ENCODE results near the gene SULT2B1.

Gene SULT2B1

GRCh38 chr19:48553676-48554384 is 1.9 kb downstream of the SULT2B1 start:
- TF ChIP-seq CTCF (IDR thresholded peaks at IDR 0.05; ENCODE audit: low read depth, low read length, missing control alignments), result no peak
- no peak overlapping the region for H3K27ac ChIP-seq
- in situ Hi-C loops (cut with HindIII; ENCODE audit: low pct_ligation_motif_present, low sequenced_read_pairs), result no loop called here
- H3K4me3 ChIP-seq (ENCODE audit: low read depth, low read length), result no peak overlapping the region
- H3K27me3 ChIP-seq (replicated peaks), result no peaks in the 10 kb centered on the region
- no peaks in the 10 kb centered on the region for H3K36me3 ChIP-seq (replicated peaks)
- peak; percentile 45 for DNase-seq

- in situ Hi-C loops (cut with HindIII; ENCODE audit: low pct_ligation_motif_present, low sequenced_read_pairs), result no loop called here
- DNase-seq, result no peak
- Histone ChIP-seq H3K27ac (no peak overlapping the region), H3K27me3 (replicated peaks) (no peaks in the 10 kb centered on the region), H3K4me3 (ENCODE audit: low read depth, low read length) (no peak overlapping the region), H3K36me3 (replicated peaks) (no peaks in the 10 kb centered on the region)
- no peak for TF ChIP-seq CTCF (IDR thresholded peaks at IDR 0.05; ENCODE audit: low read depth, low read length, missing control alignments)
Measured at GRCh38 chr19:48554385-48555091, 2.6 kb downstream of the SULT2B1 start.

- in situ Hi-C loops (cut with HindIII; ENCODE audit: low pct_ligation_motif_present, low sequenced_read_pairs), result no loop called here
- no peaks in the 10 kb centered on the region for H3K27me3 ChIP-seq (replicated peaks)
- no peaks in the 10 kb centered on the region for H3K36me3 ChIP-seq (replicated peaks)
- no peak overlapping the region for H3K27ac ChIP-seq
- peak; percentile 41 for DNase-seq
- H3K4me3 ChIP-seq (ENCODE audit: low read depth, low read length), result no peak overlapping the region
- no peak for TF ChIP-seq CTCF (IDR thresholded peaks at IDR 0.05; ENCODE audit: low read depth, low read length, missing control alignments)
Measured at GRCh38 chr19:48556163-48556562, 4.2 kb downstream of the SULT2B1 start.

GRCh38 chr19:48556825-48557224 is 4.9 kb downstream of the SULT2B1 start:
- Histone ChIP-seq H3K36me3 (replicated peaks) (no peaks in the 10 kb centered on the region), H3K27me3 (replicated peaks) (no peaks in the 10 kb centered on the region), H3K4me3 (ENCODE audit: low read depth, low read length) (no peak overlapping the region), H3K27ac (no peak overlapping the region)
- in situ Hi-C loops (cut with HindIII; ENCODE audit: low pct_ligation_motif_present, low sequenced_read_pairs), result no loop called here
- TF ChIP-seq CTCF (IDR thresholded peaks at IDR 0.05; ENCODE audit: low read depth, low read length, missing control alignments), result no peak
- no peak for DNase-seq

- Histone ChIP-seq H3K36me3 (replicated peaks) (no peaks in the 10 kb centered on the region), H3K27ac (no peak overlapping the region), H3K4me3 (ENCODE audit: low read depth, low read length) (peak overlapping the region; percentile 12), H3K27me3 (replicated peaks) (no peaks in the 10 kb centered on the region)
- peak; percentile 36 for DNase-seq
- in situ Hi-C loops (cut with HindIII; ENCODE audit: low pct_ligation_motif_present, low sequenced_read_pairs), result no loop called here
- no peak for TF ChIP-seq CTCF (IDR thresholded peaks at IDR 0.05; ENCODE audit: low read depth, low read length, missing control alignments)
Measured at GRCh38 chr19:48558018-48558684, 6.2 kb downstream of the SULT2B1 start.
